ENCODE data around the gene ARFGEF2. TPM values are rescaled to one million over a fixed set of nuclear protein-coding genes. Genes with fewer than 3 reads are reported as not detected.

Gene ARFGEF2
- total and polyA plus RNA-seq, 2 donors (not counting 3 experiments of a cell fraction or from before 2014, with no cell fraction given), result 12.7 to 32.6 TPM

GRCh38 chr20:48945840-48946514 is 24.5 kb downstream of the ARFGEF2 start:
- ChIA-PET POLR2A (no interaction called here), CTCF (interaction anchor here (0.8 to 1.5 kb wide), 2 partner anchors 17 to 288 kb away, joined by 3 to 4 read pairs; no protein-coding TSS in a partner anchor)
- intact Hi-C loops (cut with micrococcal nuclease) (no loop called here), dilution Hi-C loops (cut with MboI; ENCODE audit: extremely low pct_ligation_motif_present, low sequenced_read_pairs) (no loop called here)
- Histone ChIP-seq H2AFZ (ENCODE audit: low read depth, low read length) (no peak overlapping the region), H3K79me2 (ENCODE audit: control insufficient read depth, insufficient read depth, low read length) (peaks cover 11% of the 10 kb centered on the region), H3K9ac (replicated peaks; ENCODE audit: extremely low read depth, insufficient read depth, low read length) (no peak overlapping the region), H3K4me1 (ENCODE audit: control insufficient read depth, extremely low read depth, insufficient read depth, low read length) (no peaks in the 10 kb centered on the region), H3K36me3 (ENCODE audit: control insufficient read depth in 2 of 2, extremely low read depth in 1 of 2, insufficient read depth in 2 of 2, low read length in 2 of 2) (peaks cover 2 to 25% of the 10 kb centered on the region in 2 experiments), H3K27ac (ENCODE audit: insufficient read depth, low read depth, low read length) (no peak overlapping the region), H4K20me1 (replicated peaks; ENCODE audit: control insufficient read depth, extremely low read depth, insufficient read depth, low read length) (no peaks in the 10 kb centered on the region), H3K4me3 (replicated peaks in 1 of 3; ENCODE audit: insufficient read depth in 1 of 3, low read depth in 1 of 3, low read length in 3 of 3) (no peak overlapping the region), H3K27me3 (ENCODE audit: control insufficient read depth in 2 of 2, insufficient read depth in 2 of 2, low read length in 2 of 2) (no peaks in the 10 kb centered on the region), H3K9me3 (replicated peaks; ENCODE audit: control insufficient read depth, insufficient read depth, low read length) (no peaks in the 10 kb centered on the region), H3K9me1 (replicated peaks; ENCODE audit: control insufficient read depth, extremely low read depth, insufficient read depth, low read length) (no peaks in the 10 kb centered on the region), H3K4me2 (ENCODE audit: insufficient read depth, low read length) (no peak overlapping the region)
- peak; percentile 40 for DNase-seq (ENCODE audit: low read depth, low spot score)
- peak; percentile 72 for FAIRE-seq
- no TSS peak for BruUV-seq (replicated peaks)
- TF ChIP-seq CTCF (IDR thresholded peaks at IDR 0.05; ENCODE audit: extremely low read depth in 1 of 2, insufficient read depth in 1 of 2, low read depth in 1 of 2, low read length in 2 of 2), result no peak
- peak; percentile 43 for TF ChIP-seq FOS (IDR thresholded peaks at IDR 0.05; ENCODE audit: borderline replicate concordance, insufficient read depth, low read length)
- no peak for TF ChIP-seq EZH2 (IDR thresholded peaks at IDR 0.05; ENCODE audit: borderline replicate concordance, low read depth, low read length, severe bottlenecking)
- TF ChIP-seq, protein P1, sequence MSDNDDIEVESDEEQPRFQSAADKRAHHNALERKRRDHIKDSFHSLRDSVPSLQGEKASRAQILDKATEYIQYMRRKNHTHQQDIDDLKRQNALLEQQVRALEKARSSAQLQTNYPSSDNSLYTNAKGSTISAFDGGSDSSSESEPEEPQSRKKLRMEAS (IDR thresholded peaks at IDR 0.05; ENCODE audit: insufficient read depth, insufficient read length), result no peak
- TF ChIP-seq GATA2 (IDR thresholded peaks at IDR 0.05; ENCODE audit: insufficient read depth, insufficient read length, low read depth, low read length), result no peak
- TF ChIP-seq MYC (IDR thresholded peaks at IDR 0.05; ENCODE audit: low read depth, low read length), result no peak
- peak; percentile 45 for TF ChIP-seq JUN (IDR thresholded peaks at IDR 0.05; ENCODE audit: borderline replicate concordance, insufficient read depth, insufficient read length, low read depth)
- no peak for TF ChIP-seq POLR2A (IDR thresholded peaks at IDR 0.05; ENCODE audit: low read depth, low read length)
- no peak for TF ChIP-seq POLR2AphosphoS5 (IDR thresholded peaks at IDR 0.05; ENCODE audit: insufficient read depth, low read depth, low read length)
